NCI-H2107 treated with DMSO at 0.1 percent for 48 hours (cell line): Measurements from ENCODE around the gene SCNN1B.

Experiments used
- DNase-seq: peaks from one replicate; lab custom pipeline; 2025; ENCODE audit not compliant: unreplicated experiment; lab: John Stamatoyannopoulos, UW

The SCNN1B gene

GRCh38 chr16:23406024-23406423, 103.9 kb downstream of the SCNN1B start:
- DNase-seq: no peak

GRCh38 chr16:23406546-23407240, 104.6 kb downstream of the SCNN1B start:
- DNase-seq: no peak

GRCh38 chr16:23407436-23408127, 105.5 kb downstream of the SCNN1B start:
- no peak for DNase-seq

- no peak for DNase-seq
Observed at GRCh38 chr16:23408242-23408822, 106.2 kb downstream of the SCNN1B start.

GRCh38 chr16:23408823-23409298, 106.8 kb downstream of the SCNN1B start:
- no peak for DNase-seq

- no peak for DNase-seq
Observed at GRCh38 chr16:23409522-23409921, 107.4 kb downstream of the SCNN1B start.

GRCh38 chr16:23410176-23410575, 108.1 kb downstream of the SCNN1B start:
- DNase-seq: peak; percentile 85

GRCh38 chr16:23414731-23415130, 112.6 kb downstream of the SCNN1B start:
- DNase-seq: no peak

- DNase-seq: no peak
Observed at GRCh38 chr16:23416816-23417215, 114.7 kb downstream of the SCNN1B start.

GRCh38 chr16:23420011-23420410, 117.9 kb downstream of the SCNN1B start:
- no peak for DNase-seq

GRCh38 chr16:23423496-23424049, 121.5 kb downstream of the SCNN1B start:
- no peak for DNase-seq

GRCh38 chr16:23424292-23424958, 122.3 kb downstream of the SCNN1B start:
- DNase-seq: no peak

GRCh38 chr16:23428351-23428750, 126.2 kb downstream of the SCNN1B start:
- DNase-seq: no peak
